ENCODE measurements around the gene DCUN1D3. TPM values are rescaled to one million over a fixed set of nuclear protein-coding genes. Genes with fewer than 3 reads are reported as not detected.
A peak's percentile ranks its signal among the peaks of the same experiment; 100 is the strongest.

Gene DCUN1D3
- total RNA-seq, 3 donors from 2014 or later = 10.0 to 21.5 (median 12.2) TPM

- no peak for DNase-seq
- Histone ChIP-seq H3K36me3 (ENCODE audit: low read depth) (no peaks in the 10 kb centered on the region), H3K4me1 (ENCODE audit: low read depth) (peaks cover 18% of the 10 kb centered on the region), H3K9me3 (no peaks in the 10 kb centered on the region), H3K4me3 (no peak overlapping the region)
- no peak for ATAC-seq
- TF ChIP-seq CTCF (IDR thresholded peaks at IDR 0.05) = no peak
- intact Hi-C loops (cut with DNase I, micrococcal nuclease) = no loop called here
Measured at GRCh38 chr16:20871941-20872815, 28.0 kb downstream of the DCUN1D3 start.

GRCh38 chr16:20871258-20871657 is 28.9 kb downstream of the DCUN1D3 start:
- Histone ChIP-seq H3K4me1 (ENCODE audit: low read depth) (peaks cover 18% of the 10 kb centered on the region), H3K36me3 (ENCODE audit: low read depth) (no peaks in the 10 kb centered on the region), H3K4me3 (no peak overlapping the region), H3K9me3 (no peaks in the 10 kb centered on the region)
- ATAC-seq (no peak), DNase-seq (no peak)
- no peak for TF ChIP-seq CTCF (IDR thresholded peaks at IDR 0.05)
- intact Hi-C loops (cut with DNase I, micrococcal nuclease) = no loop called here

- no peak for ATAC-seq
- Histone ChIP-seq H3K9me3 (no peaks in the 10 kb centered on the region), H3K4me3 (no peak overlapping the region), H3K36me3 (ENCODE audit: low read depth) (no peaks in the 10 kb centered on the region), H3K4me1 (ENCODE audit: low read depth) (peaks cover 21% of the 10 kb centered on the region)
- no peak for TF ChIP-seq CTCF (IDR thresholded peaks at IDR 0.05)
- intact Hi-C loops (cut with DNase I, micrococcal nuclease) = no loop called here
- DNase-seq = no peak
Measured at GRCh38 chr16:20870122-20870820, 29.9 kb downstream of the DCUN1D3 start.

- ATAC-seq (peak; percentile 96), DNase-seq (peak; percentile 82 to 91 (median 86))
- intact Hi-C loops (cut with DNase I, micrococcal nuclease) = no loop called here
- no peak for TF ChIP-seq CTCF (IDR thresholded peaks at IDR 0.05)
- Histone ChIP-seq H3K36me3 (ENCODE audit: low read depth) (no peaks in the 10 kb centered on the region), H3K4me1 (ENCODE audit: low read depth) (peaks cover 21% of the 10 kb centered on the region), H3K4me3 (no peak overlapping the region), H3K9me3 (no peaks in the 10 kb centered on the region)
Measured at GRCh38 chr16:20868890-20869289, 31.3 kb downstream of the DCUN1D3 start.

GRCh38 chr16:20867585-20867984 is 32.6 kb downstream of the DCUN1D3 start:
- ATAC-seq (no peak), DNase-seq (no peak)
- Histone ChIP-seq H3K36me3 (ENCODE audit: low read depth) (no peaks in the 10 kb centered on the region), H3K9me3 (no peaks in the 10 kb centered on the region), H3K4me3 (no peak overlapping the region), H3K4me1 (ENCODE audit: low read depth) (peaks cover 21% of the 10 kb centered on the region)
- intact Hi-C loops (cut with DNase I, micrococcal nuclease) = no loop called here
- no peak for TF ChIP-seq CTCF (IDR thresholded peaks at IDR 0.05)

Data from mucosa of descending colon (tissue), 3 donors.